GM18502 (cell line): Measurements from ENCODE around the gene GARIN5A.

Experiments
- ATAC-seq: cut with Tn5 transposase; IDR thresholded peaks from one replicate; pipeline ENCODE4 v1.9.1; 2021; ENCODE audit warnings: mild to moderate bottlenecking; ENCODE audit not compliant: unreplicated experiment, poor library complexity

Gene GARIN5A

GRCh38 chr19:50476224-50476906 is at the start of gene GARIN5A, which contains the start of gene EMC10:
Gene GARIN5A (minus strand): TSS chr19:50476848. CDS start chr19:50476388, 460 bp downstream.
Gene EMC10 (plus strand): TSS chr19:50476507. CDS start chr19:50476545, 38 bp downstream.
- ATAC-seq: peak; percentile 90

- no peak for ATAC-seq
Observed at GRCh38 chr19:50522881-50523280, 46.2 kb upstream of the GARIN5A start.

GRCh38 chr19:50520822-50521465 is 44.3 kb upstream of the GARIN5A start:
- no peak for ATAC-seq

GRCh38 chr19:50519006-50519575 is 42.4 kb upstream of the GARIN5A start:
- ATAC-seq: no peak

GRCh38 chr19:50518091-50519005 is 41.7 kb upstream of the GARIN5A start:
- ATAC-seq: no peak

GRCh38 chr19:50517704-50518075 is 41.0 kb upstream of the GARIN5A start:
- ATAC-seq: no peak

- no peak for ATAC-seq
Observed at GRCh38 chr19:50516964-50517703, 40.5 kb upstream of the GARIN5A start.

- ATAC-seq: no peak
Observed at GRCh38 chr19:50516456-50516855, 39.8 kb upstream of the GARIN5A start.

GRCh38 chr19:50515168-50515561 is 38.5 kb upstream of the GARIN5A start:
- no peak for ATAC-seq

- no peak for ATAC-seq
Observed at GRCh38 chr19:50514346-50515167, 37.9 kb upstream of the GARIN5A start.

- ATAC-seq: no peak
Observed at GRCh38 chr19:50513746-50514345, 37.2 kb upstream of the GARIN5A start, which contains the start of gene ASPDH. Gene ASPDH (minus strand): TSS chr19:50513913. CDS start chr19:50513823, 90 bp downstream.

GRCh38 chr19:50512999-50513745 is 36.5 kb upstream of the GARIN5A start:
- ATAC-seq: no peak

- no peak for ATAC-seq
Observed at GRCh38 chr19:50512112-50512998, 35.7 kb upstream of the GARIN5A start.

GRCh38 chr19:50511069-50511822 is 34.6 kb upstream of the GARIN5A start, which contains the start of gene JOSD2:
Gene JOSD2 (minus strand): TSS chr19:50511191. CDS start chr19:50510431, 760 bp downstream.
- peak; percentile 88 for ATAC-seq

- no peak for ATAC-seq
Observed at GRCh38 chr19:50510700-50511068, 34.0 kb upstream of the GARIN5A start.

GRCh38 chr19:50510121-50510670 is 33.5 kb upstream of the GARIN5A start:
- no peak for ATAC-seq
